ENCODE data around the gene TRIM39.

DNA sequence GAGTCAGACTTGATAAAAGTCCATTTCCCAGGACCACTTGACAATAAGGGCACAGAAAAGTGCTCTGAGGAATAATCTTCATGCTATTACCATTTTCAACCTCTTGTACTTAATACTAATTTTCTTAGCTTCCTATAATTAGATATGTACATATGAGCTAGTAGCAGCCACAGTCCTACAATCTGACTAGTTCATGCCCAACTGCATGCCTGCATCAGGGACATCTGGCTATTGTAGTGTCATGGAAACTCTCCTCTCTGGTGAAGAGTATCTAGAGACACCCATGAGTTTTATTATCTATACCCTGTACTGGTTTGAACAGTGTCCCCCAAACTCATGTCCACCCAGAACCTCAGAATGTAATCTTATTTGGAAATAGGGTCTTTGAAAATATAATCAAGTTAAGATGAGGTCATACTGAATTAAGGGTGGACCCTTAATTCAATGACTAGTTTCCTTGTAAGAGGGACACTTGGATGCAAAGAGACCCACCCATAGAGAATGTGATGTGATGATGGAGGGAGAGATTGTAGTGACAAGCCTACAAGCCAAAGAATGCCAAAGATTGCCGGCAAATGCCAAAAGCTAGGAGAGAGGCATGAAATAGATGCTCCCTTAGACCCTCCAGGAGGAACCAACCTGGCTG, 13.9 kb upstream of the TRIM39 start:
- no peak for TF ChIP-seq POLR2A (IDR thresholded peaks at IDR 0.05)
- TF ChIP-seq, protein P1, sequence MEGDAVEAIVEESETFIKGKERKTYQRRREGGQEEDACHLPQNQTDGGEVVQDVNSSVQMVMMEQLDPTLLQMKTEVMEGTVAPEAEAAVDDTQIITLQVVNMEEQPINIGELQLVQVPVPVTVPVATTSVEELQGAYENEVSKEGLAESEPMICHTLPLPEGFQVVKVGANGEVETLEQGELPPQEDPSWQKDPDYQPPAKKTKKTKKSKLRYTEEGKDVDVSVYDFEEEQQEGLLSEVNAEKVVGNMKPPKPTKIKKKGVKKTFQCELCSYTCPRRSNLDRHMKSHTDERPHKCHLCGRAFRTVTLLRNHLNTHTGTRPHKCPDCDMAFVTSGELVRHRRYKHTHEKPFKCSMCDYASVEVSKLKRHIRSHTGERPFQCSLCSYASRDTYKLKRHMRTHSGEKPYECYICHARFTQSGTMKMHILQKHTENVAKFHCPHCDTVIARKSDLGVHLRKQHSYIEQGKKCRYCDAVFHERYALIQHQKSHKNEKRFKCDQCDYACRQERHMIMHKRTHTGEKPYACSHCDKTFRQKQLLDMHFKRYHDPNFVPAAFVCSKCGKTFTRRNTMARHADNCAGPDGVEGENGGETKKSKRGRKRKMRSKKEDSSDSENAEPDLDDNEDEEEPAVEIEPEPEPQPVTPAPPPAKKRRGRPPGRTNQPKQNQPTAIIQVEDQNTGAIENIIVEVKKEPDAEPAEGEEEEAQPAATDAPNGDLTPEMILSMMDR (IDR thresholded peaks at IDR 0.05) = no peak

All from uterus (tissue), 2 donors.